HG03575 (cell line): Measurements from ENCODE around the gene GRK4.
"Not testable (repeated sequence)": the region's sequence is repeated elsewhere in the genome, so short reads cannot be mapped to it uniquely, and the experiment has no call there.

ENCODE experiments used
- ATAC-seq: cut with Tn5 transposase; IDR thresholded peaks from one replicate; pipeline ENCODE4 v1.9.1; 2021; ENCODE audit not compliant: unreplicated experiment, insufficient number of reproducible peaks, low FRiP score; ENCODE audit errors: extremely low read depth

Gene GRK4

DNA sequence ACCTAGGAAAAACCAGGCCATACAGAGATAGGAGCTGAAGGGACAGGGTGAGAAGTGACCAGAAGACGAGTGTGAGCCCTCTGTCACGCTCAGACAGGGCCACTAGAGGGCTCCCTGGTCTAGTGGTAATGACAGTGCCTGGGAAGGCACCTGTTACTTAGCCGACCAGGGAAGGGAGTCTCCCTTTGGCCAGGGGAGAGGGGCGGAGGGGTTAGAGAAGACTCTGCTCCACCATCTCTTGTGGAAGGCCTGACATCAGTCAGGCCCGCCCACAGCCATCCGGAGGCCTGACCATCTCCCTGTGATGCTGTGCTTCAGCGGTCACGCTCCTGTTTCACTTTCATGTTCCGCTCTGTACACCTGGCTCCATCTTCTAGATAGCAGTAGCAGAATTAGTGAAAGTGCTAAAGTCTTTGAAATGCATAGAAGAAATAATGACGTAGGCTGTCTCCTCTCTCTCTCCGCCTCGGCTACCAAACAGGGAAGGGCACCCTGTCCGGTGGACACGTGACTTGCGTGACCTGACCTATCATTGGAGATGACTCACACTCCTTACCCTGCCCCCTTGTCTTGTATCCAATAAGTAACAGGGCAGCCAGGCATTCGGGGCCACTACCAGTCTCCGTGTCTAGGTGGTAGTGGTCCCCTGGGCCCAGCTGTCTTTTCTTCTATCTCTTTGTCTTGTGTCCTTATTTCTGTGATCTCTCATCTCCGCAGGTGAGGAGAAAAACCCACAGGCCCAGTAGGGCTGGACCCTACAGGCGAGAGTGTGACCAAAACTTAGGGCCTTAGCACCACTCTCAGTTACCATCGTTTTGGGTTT lies 84.3 kb downstream of the GRK4 start:
- peak; percentile 34 for ATAC-seq

DNA sequence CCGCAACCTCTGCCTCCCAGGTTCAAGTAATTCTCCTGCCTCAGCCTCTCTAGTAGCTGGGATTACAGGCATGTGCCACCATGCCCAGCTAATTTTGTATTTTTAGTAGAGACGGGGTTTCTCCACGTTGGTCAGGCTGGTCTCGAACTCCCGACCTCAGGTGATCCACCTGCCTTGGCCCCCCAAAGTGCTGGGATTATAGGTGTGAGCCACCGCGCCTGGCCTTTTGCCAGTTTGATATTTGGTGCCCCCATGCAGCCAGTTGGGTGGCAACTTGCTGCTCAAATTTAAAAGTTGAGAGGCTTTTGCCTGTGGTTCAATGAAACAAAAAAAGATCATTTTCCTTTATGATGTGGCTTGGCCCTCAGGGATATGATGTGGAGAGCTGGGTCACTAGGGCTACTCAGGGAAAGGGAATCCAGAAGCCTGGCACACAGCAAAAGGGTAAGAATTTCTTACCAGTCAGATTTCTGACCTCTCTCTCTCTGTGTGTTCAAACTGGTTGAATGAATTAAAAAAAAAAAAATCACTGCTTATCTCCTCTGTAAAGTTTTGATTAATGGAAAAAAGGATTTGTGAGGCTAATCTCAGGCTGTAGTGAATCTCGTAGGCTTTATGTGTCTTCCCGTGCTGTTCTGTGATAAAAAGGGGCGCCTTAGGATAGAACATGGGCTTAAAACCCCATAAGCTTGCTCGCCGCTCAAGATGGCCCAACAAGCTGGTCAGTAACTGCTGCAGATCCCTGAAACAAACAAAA lies 87.9 kb downstream of the GRK4 start:
- not testable (repeated sequence) for ATAC-seq

DNA sequence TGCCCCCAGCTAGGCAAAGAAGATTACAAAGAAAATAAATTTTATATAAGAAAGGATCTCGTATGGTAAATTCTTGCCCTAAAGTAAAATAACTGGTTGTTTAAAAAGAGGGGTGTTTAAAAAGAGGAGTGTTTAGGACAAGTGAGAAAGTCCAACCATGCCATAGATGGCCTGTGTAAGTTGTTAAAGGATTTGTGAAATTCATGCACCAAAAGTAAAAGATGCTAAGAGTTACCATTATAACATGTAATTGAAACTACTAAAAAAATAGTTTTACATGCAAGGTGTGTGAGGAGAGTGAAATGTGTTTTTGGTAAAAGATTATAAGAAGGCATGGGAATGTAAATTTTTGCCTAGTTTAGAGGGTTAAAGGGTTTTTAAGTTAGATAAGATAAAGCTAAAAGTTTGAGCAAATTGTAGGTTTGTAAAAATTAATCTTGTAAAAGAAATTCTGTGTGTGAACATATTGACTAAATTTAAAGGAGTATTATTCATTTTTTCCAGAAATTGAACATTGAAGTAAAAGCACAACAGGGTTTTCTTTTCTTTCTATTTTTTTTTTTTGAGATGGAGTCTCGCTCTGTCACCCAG lies 90.9 kb downstream of the GRK4 start:
- no peak for ATAC-seq

DNA sequence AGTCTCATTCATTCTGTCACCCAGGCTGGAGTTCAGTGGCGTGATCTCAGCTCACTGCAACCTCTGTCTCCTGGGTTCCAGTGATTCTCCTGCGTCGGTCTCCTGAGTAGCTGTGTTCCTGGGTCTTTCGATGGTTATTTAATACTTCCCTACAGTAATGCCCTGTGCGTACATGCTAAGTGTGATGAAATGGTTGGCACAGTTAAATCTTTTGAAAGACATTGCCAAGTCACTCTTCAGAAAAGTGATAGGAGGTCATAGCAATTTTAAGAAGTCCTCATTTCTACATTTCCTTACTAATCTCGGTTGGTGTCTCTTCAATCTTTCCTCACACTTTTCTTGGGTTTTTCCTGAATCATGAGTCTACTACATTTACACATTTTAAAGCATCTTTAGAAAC lies 96.6 kb downstream of the GRK4 start:
- ATAC-seq: no peak

DNA sequence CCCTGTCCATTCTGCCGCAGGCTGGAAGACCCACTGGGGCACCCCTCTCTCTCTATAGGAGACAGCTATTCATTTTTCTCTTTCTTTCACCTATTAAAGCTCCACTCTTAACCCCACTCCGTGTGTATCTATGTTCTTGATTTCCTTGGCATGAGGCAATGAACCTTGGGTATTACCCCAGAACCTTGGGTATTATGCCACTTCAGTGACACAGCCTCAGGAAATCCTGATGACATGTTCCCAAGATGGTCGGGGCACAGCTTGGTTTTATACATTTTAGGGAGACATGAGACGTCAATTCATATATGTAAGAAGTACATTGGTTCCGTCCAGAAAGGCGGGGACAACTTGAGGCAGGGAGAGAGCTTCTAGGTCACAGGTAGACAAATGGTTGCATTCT lies 97.6 kb downstream of the GRK4 start:
- no peak for ATAC-seq

DNA sequence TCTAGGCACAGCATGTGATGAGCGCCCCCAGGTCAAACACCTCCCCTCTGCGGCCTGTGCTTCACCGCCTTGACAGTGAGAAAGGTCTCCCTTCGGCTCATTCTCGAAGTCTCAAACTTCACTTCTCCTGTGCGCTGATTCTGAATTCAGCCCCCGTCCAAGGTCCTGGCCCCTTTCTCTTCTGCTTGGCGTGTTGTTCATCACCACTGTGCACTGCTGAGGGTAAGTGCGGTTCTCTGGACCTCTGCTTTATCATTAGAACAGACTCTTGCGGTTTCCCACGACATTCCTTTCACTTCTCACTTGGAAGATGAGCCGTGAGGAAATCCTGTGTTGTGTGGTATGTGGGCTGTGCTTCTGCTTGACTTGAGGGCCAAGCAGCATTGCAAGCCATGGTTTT lies 99.1 kb downstream of the GRK4 start:
- no peak for ATAC-seq

DNA sequence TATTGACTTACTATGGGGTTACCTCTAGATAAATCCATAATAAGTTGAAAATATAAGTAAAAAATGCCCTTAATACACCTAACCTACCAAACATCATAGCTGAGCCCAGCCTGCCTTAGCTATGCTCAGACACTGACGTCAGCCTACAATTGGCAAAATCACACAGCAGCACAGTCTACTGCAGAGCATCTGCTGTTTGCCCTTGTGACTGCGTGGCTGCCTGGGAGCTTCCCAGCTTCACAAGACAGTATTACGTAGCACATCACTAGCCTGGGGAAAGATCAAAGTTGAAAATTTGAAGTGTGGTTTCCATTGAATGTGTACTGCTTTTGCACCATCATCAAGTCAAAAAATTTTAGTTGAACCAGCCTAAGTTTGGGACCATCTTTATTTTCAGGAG lies 102.2 kb downstream of the GRK4 start:
- no peak for ATAC-seq

DNA sequence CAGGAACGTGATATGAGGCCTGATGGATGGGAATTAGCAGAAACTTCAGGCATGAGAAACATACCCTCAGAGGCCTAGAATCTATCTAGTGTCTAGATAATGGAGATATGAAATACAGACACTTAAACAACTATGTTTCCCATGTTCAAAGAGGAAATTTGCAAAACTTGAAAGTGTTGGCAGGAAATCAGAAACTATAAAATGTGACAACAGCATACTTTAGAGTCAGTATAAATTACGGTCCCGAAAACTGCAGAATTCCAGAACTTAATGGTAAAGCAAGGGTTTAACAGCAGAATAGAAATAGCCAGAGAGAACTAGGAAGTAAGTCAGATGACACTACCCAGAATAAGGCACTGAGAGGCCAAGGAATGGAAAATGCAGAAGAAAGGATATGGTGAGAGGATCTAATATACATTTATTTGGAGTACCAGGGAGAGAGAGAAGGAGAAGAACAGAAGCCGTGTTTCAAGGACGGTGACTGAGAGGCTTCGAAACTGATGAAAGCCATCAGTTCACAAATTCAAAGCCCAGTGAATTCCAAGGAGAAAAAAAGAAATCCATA lies 103.5 kb downstream of the GRK4 start:
- no peak for ATAC-seq

DNA sequence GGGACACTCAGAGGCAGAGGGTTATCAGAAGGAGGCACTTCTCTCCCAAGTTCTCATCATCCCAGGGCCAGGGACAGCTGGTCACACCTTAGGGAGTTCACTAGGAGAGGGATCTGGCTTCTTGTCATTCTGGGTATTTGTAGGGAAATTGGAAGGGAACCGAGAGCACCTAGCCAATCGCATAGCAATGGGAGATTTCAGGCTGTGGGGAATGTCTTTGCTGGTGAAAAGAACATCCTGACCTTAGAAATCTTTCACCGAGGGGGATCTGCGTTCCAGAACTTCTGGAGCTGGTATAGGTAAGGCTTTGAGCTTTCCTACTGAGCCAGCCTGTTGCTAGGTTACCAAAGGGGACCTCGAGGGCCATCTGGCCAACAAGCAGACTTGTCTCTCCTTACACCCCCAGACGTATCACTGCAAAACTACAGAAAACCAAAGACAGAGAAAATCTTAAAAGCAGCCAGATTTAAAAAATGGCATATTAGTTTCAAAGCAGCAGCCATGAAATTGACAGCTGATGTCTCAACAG lies 104.2 kb downstream of the GRK4 start:
- no peak for ATAC-seq

DNA sequence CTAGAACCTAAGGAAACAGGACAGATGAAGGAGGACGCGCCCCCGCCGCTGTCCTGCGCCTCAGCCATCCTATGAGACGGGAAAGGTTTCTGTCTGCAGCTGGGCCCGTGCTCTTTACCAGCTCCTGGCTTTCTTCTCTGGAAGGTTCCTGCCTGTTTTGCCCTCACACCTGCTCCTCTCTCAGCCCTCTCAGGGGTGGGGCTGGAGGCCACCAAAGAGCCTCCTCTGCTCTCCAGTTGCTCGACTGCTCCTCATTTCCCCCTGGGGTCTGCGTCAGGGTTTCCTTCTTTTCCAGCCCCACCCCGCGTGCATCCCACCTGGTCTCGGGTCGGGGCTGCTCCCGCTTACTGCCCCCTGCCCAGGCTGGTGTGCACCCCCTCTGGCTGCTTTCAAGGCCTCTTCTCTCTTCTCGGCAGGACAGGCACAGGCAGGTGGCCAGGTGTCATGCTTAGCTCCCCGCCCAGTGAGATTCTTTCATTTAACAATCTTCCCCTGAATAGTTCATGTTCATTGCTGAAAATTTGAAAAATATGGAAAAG lies 106.4 kb downstream of the GRK4 start:
- no peak for ATAC-seq

DNA sequence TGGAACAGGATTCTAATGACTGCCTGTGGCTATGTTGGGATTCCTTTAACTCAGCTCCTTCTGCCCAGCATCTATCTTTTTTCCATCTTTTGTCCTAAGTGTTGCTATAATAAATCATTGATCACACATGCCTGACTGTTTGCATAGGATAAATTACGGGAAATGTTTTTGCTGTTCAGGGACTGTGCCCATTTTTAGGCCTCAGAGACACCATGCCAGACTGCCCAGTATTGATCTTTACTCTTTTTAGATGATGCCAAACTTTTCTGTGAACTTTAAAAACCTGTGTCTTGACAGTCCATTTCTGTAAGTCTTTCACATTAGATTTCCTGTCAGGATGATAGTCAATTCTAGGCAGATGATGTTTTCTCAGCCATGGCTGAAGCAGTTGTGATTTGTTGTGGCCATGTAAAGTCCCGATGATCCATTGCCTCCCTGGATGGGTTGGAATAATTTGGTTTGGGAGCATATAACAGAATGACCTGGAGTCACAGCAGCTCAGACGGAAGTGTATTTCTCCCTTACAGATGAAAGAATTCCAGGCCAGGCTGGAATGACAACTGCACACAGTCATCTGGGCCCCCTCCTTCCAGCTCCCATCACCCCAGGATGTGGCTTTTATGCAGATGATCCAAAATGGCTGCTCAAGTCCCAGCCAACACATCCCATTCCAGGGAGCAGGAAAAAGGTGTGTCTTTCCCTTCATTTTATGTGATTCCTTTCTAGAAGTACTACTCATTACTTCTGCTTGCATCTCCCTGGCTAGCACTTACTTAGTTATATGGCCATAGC lies 107.5 kb downstream of the GRK4 start:
- no peak for ATAC-seq

DNA sequence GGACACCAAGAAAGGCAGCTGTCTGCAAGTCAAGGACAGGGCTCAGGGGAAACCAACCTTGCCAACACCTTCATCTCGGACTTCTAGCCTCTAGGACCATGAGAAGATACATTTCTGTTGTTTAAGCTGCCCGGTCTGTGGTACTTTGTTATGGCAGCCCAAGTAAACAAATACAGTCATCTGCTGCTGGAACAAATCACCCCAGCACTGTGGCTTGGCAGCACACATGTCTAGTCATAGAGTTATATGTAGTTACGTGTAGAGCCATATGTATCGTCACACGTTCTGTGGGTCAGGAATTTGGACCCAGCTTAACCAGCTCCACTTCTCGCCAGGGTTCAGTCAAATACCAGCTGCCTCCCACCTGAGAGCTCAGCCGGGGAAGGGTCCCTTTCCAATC lies 108.4 kb downstream of the GRK4 start:
- ATAC-seq: no peak

DNA sequence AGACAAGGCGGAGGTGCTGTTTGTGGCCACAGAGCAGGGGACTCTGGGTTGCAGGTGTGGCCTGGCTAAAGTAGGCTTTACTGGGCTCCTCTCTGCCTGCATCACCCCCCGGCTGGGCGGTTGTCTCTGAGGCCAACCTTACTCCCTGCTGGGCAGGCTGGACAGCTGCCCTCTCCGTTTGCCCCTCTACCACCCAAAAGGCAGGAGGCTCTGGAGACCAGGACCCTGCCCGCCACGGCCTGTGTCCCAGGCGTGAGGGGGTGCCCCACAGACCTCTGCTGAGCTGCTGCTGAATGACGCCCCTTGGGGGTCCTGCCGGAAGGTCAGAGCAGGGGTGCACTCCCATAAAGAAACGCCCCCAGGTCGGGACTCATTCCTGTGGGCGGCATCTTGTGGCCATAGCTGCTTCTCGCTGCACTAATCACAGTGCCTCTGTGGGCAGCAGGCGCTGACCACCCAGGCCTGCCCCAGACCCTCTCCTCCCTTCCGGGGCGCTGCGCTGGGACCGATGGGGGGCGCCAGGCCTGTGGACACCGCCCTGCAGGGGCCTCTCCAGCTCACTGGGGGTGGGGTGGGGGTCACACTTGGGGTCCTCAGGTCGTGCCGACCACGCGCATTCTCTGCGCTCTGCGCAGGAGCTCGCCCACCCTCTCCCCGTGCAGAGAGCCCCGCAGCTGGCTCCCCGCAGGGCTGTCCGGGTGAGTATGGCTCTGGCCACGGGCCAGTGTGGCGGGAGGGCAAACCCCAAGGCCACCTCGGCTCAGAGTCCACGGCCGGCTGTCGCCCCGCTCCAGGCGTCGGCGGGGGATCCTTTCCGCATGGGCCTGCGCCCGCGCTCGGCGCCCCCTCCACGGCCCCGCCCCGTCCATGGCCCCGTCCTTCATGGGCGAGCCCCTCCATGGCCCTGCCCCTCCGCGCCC lies 110.0 kb downstream of the GRK4 start:
- no peak for ATAC-seq

DNA sequence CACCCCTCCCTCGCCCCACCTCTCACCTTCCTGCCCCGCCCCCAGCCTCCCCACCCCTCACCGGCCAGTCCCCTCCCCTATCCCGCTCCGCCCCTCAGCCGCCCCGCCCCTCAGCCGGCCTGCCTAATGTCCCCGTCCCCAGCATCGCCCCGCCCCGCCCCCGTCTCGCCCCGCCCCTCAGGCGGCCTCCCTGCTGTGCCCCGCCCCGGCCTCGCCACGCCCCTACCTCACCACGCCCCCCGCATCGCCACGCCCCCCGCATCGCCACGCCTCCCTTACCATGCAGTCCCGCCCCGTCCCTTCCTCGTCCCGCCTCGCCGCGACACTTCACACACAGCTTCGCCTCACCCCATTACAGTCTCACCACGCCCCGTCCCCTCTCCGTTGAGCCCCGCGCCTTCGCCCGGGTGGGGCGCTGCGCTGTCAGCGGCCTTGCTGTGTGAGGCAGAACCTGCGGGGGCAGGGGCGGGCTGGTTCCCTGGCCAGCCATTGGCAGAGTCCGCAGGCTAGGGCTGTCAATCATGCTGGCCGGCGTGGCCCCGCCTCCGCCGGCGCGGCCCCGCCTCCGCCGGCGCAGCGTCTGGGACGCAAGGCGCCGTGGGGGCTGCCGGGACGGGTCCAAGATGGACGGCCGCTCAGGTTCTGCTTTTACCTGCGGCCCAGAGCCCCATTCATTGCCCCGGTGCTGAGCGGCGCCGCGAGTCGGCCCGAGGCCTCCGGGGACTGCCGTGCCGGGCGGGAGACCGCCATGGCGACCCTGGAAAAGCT lies 110.9 kb downstream of the GRK4 start, which contains the start of the genes HTT and HTT-AS:
TSS of gene HTT (plus strand) at position 604 of the 768 bp plus-strand sequence. CDS start at position 749, 145 bp downstream.
TSS of gene HTT-AS (minus strand) at position 461 of the 768 bp plus-strand sequence.
- peak; percentile 46 for ATAC-seq

DNA sequence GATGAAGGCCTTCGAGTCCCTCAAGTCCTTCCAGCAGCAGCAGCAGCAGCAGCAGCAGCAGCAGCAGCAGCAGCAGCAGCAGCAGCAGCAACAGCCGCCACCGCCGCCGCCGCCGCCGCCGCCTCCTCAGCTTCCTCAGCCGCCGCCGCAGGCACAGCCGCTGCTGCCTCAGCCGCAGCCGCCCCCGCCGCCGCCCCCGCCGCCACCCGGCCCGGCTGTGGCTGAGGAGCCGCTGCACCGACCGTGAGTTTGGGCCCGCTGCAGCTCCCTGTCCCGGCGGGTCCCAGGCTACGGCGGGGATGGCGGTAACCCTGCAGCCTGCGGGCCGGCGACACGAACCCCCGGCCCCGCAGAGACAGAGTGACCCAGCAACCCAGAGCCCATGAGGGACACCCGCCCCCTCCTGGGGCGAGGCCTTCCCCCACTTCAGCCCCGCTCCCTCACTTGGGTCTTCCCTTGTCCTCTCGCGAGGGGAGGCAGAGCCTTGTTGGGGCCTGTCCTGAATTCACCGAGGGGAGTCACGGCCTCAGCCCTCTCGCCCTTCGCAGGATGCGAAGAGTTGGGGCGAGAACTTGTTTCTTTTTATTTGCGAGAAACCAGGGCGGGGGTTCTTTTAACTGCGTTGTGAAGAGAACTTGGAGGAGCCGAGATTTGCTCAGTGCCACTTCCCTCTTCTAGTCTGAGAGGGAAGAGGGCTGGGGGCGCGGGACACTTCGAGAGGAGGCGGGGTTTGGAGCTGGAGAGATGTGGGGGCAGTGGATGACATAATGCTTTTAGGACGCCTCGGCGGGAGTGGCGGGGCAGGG lies 111.7 kb downstream of the GRK4 start:
- ATAC-seq: no peak

DNA sequence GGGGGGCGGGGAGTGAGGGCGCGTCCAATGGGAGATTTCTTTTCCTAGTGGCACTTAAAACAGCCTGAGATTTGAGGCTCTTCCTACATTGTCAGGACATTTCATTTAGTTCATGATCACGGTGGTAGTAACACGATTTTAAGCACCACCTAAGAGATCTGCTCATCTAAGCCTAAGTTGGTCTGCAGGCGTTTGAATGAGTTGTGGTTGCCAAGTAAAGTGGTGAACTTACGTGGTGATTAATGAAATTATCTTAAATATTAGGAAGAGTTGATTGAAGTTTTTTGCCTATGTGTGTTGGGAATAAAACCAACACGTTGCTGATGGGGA lies 112.2 kb downstream of the GRK4 start:
- ATAC-seq: no peak
